GM19438 (cell line): Measurements from ENCODE around the gene METTL27.
"Not testable (repeated sequence)": the region's sequence is repeated elsewhere in the genome, so short reads cannot be mapped to it uniquely, and the experiment has no call there.

Source experiments
- ATAC-seq: cut with Tn5 transposase; IDR thresholded peaks from one replicate; pipeline ENCODE4 v1.9.1; 2021; ENCODE audit warnings: low read depth; ENCODE audit not compliant: unreplicated experiment

Gene METTL27

GRCh38 chr7:73870041-73870492 lies 27.8 kb upstream of the METTL27 start:
- no peak for ATAC-seq

- no peak for ATAC-seq
Measured at GRCh38 chr7:73869011-73869798, 26.9 kb upstream of the METTL27 start.

GRCh38 chr7:73866446-73866767 lies 24.1 kb upstream of the METTL27 start:
- ATAC-seq: no peak

GRCh38 chr7:73865738-73866445 lies 23.6 kb upstream of the METTL27 start:
- ATAC-seq: no peak

DNA sequence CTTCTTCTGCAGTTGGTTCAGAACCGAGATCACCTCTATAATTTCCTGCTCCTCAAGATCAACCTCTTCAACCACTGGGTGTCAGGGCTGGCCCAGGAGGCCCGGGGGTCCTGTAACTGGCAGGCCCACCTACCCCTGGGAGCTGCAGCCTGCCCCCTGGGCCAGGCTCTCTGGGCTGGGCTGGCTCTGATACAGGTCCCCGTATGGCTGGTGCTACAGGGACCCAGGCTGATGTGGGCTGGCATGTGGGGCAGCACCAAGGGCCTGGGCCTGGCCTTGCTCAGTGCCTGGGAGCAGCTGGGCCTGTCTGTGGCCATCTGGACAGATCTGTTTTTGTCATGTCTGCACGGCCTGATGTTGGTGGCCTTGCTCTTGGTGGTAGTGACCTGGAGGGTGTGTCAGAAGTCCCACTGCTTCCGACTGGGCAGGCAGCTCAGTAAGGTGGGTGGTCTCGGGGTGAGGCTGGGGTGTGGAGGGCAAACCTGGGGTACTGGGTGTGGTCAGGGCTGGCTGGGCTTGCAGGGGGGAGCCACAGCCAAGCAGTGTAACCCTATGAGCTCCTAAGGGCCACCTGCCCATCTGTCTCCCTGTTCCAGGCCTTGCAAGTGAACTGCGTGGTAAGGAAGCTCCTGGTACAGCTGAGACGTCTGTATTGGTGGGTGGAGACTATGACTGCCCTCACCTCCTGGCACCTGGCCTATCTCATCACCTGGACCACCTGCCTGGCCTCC lies 22.8 kb upstream of the METTL27 start:
- ATAC-seq: no peak

GRCh38 chr7:73861305-73861704 lies 19.0 kb upstream of the METTL27 start:
- ATAC-seq: no peak

- no peak for ATAC-seq
Measured at GRCh38 chr7:73860859-73861258, 18.5 kb upstream of the METTL27 start, which contains the start of gene TMEM270. TMEM270 (plus strand) TSS chr7:73861159; CDS start chr7:73861195, 36 bp downstream.

DNA sequence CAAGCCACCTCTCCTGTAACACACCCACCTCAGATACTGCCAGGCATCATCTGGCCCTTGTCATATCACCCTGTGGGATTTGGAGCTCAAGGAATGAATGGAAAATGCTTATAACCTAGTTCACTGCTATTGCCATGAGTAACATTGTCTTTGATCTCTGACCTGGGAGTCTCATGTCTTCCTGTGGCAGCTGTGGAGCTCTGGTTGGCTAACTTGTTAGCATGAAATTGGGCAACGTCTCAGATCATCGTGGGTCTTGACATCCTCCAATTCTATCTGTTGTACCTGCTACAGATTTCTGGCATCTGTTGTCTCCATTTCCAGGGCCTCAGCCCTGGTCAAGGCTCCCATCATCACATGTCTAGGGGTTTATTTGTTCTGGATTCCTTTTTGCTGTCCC lies 16.5 kb upstream of the METTL27 start:
- ATAC-seq: no peak

DNA sequence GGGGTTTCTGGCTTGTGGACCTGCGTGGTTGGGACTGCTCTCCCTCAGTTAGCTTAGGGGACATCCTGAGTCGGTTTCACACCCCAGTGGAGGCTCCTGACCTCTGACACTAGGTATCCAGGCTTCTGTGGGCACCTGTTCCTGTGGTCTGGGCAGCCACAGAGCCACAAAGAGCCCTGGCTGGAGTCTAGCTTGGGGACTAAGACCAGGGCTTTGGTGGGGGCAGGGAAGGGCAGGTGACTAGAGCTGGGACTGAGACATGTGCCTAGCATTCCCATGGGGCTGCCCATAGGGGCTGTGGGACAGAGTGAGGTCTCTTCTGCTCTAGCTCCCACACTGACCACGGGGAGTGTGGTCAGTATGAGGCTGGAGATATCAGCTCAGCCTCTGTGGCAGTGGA lies 14.6 kb upstream of the METTL27 start:
- no peak for ATAC-seq

DNA sequence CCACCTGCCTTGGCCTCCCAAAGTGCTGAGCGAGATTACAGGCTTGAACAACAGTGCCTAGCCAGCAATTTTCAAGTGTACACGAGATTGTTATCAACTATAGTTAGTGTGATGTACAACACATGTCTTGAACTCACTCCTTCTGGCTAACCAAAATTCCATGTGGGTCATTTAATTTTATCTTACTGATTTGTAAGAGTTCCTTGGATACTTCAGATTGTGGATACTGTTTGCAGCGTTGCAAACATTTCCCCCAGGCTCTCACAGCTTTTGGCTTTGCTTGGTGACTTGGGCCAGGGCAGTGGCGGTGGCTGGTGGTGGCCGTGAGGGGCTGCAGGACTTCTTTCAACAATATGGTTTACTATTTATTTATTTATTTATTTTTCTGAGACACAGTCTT lies 10.2 kb upstream of the METTL27 start:
- no peak for ATAC-seq

DNA sequence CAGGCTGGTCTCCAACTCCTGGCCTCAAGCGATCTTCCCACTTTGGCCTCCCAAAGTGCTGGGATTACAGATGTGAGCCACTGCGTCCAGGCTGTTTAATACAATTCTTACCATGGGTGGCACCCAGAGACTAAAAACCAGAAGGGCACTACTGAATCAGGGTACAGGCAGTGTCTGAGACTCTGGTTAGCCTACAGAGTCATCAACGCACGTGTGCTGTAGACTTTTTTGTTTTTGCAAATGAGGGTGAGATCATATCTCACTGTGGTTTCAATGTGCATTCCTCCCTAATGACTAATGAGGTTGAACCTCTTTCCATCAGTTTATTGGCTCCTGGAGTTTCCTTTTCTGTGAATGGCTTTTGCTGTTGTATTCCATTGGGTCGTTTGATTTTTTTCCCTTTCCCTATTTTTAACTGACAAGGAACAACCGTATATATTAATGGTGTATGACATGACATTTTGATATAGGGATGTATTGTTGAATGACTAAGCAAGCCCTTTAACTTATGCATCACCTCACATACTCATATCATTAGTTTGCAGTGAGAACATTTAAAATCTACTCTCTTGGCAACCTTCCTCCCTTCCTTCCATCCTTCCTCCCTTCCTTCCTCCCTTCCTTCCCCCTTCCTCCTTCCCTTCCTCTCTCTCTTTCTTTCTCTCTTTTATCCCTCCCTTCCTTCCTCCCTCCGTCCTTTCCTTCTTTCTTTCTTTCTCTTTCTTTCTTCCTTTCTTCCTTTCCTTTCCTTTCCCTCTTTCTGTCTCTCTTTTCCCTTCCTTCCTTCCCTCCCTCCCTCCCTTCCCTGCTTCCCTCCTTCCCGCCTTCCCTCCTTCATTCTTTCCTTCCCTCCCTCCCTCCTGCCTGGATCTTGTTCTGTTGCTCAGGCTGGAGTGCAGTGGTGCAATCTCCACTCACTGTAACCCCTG lies 9.4 kb upstream of the METTL27 start:
- ATAC-seq: no peak

- no peak for ATAC-seq
Measured at GRCh38 chr7:73850781-73851207, 8.5 kb upstream of the METTL27 start.

GRCh38 chr7:73847941-73848723 lies 5.8 kb upstream of the METTL27 start:
- no peak for ATAC-seq

DNA sequence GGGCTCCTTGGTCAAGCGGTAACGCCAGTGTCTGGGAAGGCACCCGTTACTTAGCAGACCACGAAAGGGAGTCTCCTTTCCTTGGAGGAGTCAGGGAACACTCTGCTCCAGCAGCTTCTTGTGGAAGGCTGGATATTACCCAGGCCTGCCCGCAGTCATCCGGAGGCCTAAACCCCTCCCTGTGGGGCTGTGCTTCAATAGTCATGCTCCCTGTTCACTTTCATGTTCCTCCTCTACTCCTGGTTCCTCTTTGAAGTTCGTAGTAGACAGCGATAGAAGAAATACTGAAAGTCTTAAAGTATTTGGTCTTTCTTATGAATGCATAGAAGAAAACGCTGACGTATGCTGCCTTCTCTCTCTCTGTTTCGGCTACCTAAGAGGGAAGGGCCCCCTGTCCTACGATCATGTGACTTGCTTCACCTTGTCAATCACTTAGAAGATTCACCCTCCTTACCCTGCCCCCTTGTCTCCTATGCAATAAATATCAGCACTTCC lies 3.4 kb upstream of the METTL27 start:
- not testable (repeated sequence) for ATAC-seq

GRCh38 chr7:73844848-73845460 lies 2.6 kb upstream of the METTL27 start:
- ATAC-seq: no peak

DNA sequence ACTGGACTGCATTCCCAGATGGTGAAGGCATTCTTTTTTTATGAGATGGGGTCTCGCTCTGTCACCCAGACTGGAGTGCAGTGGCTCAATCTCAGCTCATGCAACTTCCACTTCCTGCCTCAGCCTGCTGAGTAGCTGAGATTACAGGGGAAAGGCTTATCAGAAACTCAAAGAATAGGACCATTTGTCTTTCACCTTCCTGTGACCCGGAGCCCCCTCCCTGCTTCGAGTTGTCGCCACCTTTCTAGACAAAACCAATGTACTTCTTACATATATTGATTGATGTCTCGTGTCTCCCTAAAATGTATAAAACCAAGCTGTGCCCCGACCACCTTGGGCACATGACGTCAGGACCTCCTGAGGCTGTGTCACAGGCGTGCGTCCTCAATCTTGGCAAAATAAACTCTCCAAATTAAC lies 1.8 kb upstream of the METTL27 start:
- no peak for ATAC-seq

- no peak for ATAC-seq
Measured at GRCh38 chr7:73841689-73842066, 638 bp downstream of the METTL27 start.

- no peak for ATAC-seq
Measured at GRCh38 chr7:73840715-73841379, 1.5 kb downstream of the METTL27 start.
